GM13977 (cell line): ENCODE results near the gene HHAT.

Experiments used
- DNase-seq: peaks from one replicate; pipeline ENCODE4 v3.0.0; 2012; ENCODE audit warnings: low spot score
- in situ Hi-C: fragments of 300-500 bp; cut with MboI; formaldehyde crosslinking; loops from one replicate; pipeline ENCODE4 v1.12.0; 2022; ENCODE audit warnings: low sequenced_read_pairs, low pct_unique_long_range_greater_than_20kb, mixed read lengths, inconsistent platforms; ENCODE audit not compliant: unreplicated experiment
- TF ChIP-seq, protein P1 (sequence below): IDR thresholded peaks from 2 replicates; pipeline ENCODE4 v1.5.1; 2012; ENCODE audit warnings: mild to moderate bottlenecking, control low read depth; ENCODE audit not compliant: insufficient read depth; ENCODE audit errors: extremely low read depth, missing control alignments

HHAT gene

DNA sequence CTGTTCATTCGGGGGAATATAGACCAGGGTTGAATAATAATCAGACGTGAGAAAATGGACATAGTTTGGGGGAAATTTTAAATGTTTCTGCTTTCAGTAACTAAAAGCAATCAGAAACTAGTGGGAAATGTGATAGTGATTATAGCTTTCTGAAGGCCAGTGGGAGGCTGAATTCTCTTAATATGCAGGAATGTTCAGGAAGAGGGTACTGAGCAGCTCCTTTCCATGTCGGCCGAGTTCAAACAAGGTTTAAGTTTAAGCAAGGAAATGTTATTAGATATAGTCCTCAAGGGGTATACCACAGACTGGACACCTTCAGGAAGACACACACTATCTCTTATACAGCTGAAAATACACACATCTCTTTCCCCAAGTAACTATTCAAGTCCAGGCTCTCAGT, 105.5 kb downstream of the HHAT start:
- TF ChIP-seq, protein P1, sequence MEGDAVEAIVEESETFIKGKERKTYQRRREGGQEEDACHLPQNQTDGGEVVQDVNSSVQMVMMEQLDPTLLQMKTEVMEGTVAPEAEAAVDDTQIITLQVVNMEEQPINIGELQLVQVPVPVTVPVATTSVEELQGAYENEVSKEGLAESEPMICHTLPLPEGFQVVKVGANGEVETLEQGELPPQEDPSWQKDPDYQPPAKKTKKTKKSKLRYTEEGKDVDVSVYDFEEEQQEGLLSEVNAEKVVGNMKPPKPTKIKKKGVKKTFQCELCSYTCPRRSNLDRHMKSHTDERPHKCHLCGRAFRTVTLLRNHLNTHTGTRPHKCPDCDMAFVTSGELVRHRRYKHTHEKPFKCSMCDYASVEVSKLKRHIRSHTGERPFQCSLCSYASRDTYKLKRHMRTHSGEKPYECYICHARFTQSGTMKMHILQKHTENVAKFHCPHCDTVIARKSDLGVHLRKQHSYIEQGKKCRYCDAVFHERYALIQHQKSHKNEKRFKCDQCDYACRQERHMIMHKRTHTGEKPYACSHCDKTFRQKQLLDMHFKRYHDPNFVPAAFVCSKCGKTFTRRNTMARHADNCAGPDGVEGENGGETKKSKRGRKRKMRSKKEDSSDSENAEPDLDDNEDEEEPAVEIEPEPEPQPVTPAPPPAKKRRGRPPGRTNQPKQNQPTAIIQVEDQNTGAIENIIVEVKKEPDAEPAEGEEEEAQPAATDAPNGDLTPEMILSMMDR: no peak
- no peak for DNase-seq
- in situ Hi-C loops: no loop called here

DNA sequence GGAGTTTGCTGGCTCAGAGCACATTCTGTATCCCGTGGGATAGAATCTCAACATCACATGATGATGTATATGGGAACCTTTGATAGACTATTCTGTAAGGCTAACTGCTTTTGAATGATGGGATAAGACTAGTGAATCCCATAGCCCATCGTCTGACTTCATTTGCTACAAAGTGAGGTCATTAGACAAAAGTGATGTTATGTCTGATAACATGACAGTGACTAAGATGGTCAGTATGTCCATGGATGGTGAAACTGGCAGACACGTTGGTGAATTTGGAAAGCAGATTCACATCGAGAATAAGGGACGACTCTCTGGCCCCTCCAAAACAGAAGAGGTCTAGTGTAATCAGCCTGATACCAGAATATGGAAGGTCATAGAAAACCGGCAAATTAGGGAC, 108.4 kb downstream of the HHAT start:
- TF ChIP-seq, protein P1: no peak
- no peak for DNase-seq
- in situ Hi-C loops: no loop called here

DNA sequence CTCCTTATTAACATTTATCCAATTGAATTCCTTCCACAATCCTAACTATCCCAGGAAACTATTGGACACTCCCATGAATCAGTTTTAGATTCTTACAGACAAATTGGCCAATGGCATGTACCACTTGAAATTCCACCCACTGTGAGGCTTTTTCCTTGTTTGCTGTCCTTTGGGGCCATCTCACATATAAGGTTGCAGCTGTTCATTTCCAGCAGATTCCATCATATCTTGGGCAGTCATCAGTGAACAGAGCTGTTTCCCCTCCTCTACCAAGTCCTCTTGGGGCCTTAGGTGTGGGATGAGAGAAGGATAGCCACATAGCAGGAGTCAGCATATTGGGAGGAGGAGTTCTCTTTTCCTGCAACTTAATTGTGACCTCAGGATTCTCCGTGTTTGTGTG, 109.1 kb downstream of the HHAT start:
- TF ChIP-seq, protein P1: no peak
- DNase-seq: no peak
- in situ Hi-C loops: no loop called here

DNA sequence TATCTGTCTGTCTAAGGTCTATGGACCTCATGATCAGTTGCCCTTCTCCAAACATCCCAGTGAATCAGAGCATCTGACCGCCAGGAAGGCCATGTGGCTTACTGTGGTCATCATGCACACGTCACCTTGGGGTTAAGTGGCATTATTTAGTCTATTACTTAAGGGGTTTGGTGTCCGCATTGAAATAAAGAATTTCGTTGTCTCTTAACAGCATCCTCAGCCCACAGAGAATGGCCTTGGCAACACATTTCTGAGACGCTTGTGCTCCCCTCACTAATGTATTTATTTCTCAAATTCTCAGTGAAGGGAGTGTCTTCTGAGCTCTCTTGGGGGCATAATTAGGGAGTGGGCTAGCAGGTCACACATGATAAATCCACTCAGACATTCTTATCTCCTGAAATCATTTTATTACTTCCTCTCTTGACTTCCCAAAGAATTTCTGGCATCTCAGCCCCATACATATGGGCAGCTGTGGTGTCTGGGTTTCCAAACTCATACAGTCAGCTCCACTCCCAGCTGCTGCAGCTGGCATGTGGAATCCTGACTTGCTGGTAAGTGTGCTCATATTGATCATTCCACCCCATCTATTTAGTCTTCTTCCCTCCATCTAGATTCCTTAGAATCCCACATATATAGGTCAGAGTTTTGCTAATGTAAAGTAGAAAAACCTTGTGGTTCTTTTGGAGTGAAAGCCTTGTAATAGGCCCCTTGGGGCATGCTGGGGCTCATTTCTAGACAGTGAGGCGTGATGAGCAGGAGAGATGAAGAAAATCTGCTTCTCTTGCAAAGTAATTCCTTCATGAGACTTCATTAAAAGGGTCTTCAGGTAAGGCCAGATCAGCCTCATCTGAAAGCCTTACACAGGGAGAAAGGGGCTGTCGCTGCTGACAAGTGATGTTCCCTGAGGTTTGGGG, 110.5 kb downstream of the HHAT start:
- TF ChIP-seq, protein P1: no peak
- no peak for DNase-seq
- in situ Hi-C loops: no loop called here

DNA sequence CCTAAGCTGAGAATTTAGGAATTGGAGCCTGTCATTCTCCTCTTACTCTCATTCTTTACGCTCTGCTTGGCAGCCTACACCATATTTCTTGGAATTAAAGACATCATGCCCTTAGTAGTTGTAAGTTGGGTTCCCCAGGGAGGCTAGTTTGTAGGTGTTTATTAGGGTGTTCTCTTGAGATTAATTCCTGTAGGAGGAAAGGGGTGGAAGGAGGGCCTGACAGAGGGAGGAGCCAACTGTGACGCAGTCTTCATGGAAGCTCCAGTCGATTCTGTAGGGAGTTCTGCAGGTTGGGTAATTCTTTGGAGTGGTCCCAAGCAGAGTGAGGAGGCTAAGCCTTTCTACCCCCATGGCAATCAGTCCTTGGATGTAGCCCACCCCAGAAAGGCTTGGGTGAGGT, 111.4 kb downstream of the HHAT start:
- in situ Hi-C loops: no loop called here
- TF ChIP-seq, protein P1: no peak
- DNase-seq: no peak

DNA sequence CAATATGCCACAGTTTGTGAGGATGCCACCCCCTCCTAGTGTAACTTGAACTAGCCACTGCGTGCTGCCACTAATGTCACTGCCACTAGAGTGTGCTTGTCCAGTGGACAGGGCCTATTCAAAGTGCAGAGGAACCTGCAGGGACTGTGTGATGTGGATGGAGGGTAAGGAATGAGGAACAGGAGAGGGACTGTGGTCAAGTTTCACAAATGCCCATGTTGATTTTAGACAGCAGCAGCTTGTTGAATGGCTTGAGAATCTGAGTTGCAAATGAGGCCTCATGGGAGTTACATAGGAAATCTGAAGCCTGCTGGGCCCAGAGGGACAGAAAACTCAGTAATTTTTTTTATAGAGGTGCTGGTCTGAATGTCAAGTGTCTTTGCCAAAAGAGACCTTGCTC, 112.3 kb downstream of the HHAT start:
- no peak for DNase-seq
- in situ Hi-C loops: no loop called here
- TF ChIP-seq, protein P1: no peak
